Dendritic cell treated with granulocyte-macrophage colony-stimulating factor and Interleukin-4, amounts not matched to agents 40 ng/mL and 50 ng/mL, for 4 days (primary cell): ENCODE results near the gene ASCL3.

Experiments used
- H3K27ac Mint-ChIP-seq: one replicate; pipeline ENCODE4 v1.8.0; 2022; ENCODE audit warnings: mild to moderate bottlenecking, mixed read lengths
- H3K27me3 Mint-ChIP-seq: one replicate; pipeline ENCODE4 v1.8.0; 2022; ENCODE audit warnings: mild to moderate bottlenecking, mixed read lengths
- H3K36me3 Mint-ChIP-seq: one replicate; pipeline ENCODE4 v1.8.0; 2022; ENCODE audit warnings: low read depth, mixed read lengths
- H3K4me1 Mint-ChIP-seq: one replicate; pipeline ENCODE4 v1.8.0; 2022; ENCODE audit warnings: low read depth, mixed read lengths
- H3K4me3 Mint-ChIP-seq: one replicate; pipeline ENCODE4 v1.8.0; 2022; ENCODE audit warnings: mild to moderate bottlenecking, moderate library complexity, mixed read lengths
- H3K9me3 Mint-ChIP-seq: one replicate; pipeline ENCODE4 v1.8.0; 2022; ENCODE audit warnings: mixed read lengths
- intact Hi-C: fragments of 100-400 bp; cut with micrococcal nuclease; formaldehyde crosslinking; loops from one replicate; pipeline ENCODE4 v1.15.0; 2022

Gene ASCL3

GRCh38 chr11:8934742-8935488, 7.9 kb downstream of the ASCL3 start:
- H3K27ac Mint-ChIP-seq, result no peak overlapping the region
- no peaks in the 10 kb centered on the region for H3K27me3 Mint-ChIP-seq
- no peak overlapping the region for H3K4me3 Mint-ChIP-seq

DNA sequence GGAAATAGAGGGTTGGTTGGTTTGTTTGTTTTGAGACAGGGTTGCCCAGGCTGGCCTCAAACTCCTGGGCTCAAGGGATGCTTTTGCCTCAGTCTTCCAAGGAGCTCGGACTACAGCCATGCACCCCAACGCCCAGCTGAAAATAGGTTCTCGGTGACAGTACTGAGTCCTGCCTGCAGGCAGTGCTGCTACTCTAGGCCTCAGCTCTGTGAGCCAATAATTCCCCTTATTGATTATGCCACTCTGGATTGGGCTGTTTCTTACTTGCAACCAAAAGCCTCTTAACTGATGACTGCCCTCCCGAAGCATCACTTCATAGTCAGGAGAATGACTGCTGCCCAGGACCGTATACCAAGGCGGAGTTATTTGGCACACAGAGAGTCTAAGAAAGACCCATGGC, 8.9 kb downstream of the ASCL3 start:
- no peaks in the 10 kb centered on the region for H3K36me3 Mint-ChIP-seq
- H3K4me1 Mint-ChIP-seq, result no peaks in the 10 kb centered on the region
- intact Hi-C loops, result no loop called here
- no peaks in the 10 kb centered on the region for H3K9me3 Mint-ChIP-seq
- no peak overlapping the region for H3K27ac Mint-ChIP-seq
- no peaks in the 10 kb centered on the region for H3K27me3 Mint-ChIP-seq
- H3K4me3 Mint-ChIP-seq, result no peak overlapping the region

More at GRCh38 chr11:8934742-8935488, 7.9 kb downstream of the ASCL3 start:
- no peaks in the 10 kb centered on the region for H3K9me3 Mint-ChIP-seq
- H3K36me3 Mint-ChIP-seq, result no peaks in the 10 kb centered on the region
- H3K4me1 Mint-ChIP-seq, result no peaks in the 10 kb centered on the region
- intact Hi-C loops, result no loop called here

- H3K4me3 Mint-ChIP-seq, result no peak within 1 kb of the TSS
- no peaks in the 10 kb centered on the region for H3K4me1 Mint-ChIP-seq
- H3K27ac Mint-ChIP-seq, result no peak within 1 kb of the TSS
- intact Hi-C loops, result no loop called here
- no peaks in the 10 kb centered on the region for H3K27me3 Mint-ChIP-seq
- H3K36me3 Mint-ChIP-seq, result no peaks in the 10 kb centered on the region
- no peaks in the 10 kb centered on the region for H3K9me3 Mint-ChIP-seq
These were observed 10.1 kb downstream of the ASCL3 start, which contains the start of gene C11orf16 for GRCh38 chr11:8932564-8933180. Gene C11orf16, minus strand, starts transcription at chr11:8932947. Its CDS starts 639 bp downstream, at chr11:8932308.

- intact Hi-C loops, result no loop called here
- H3K4me3 Mint-ChIP-seq, result no peak overlapping the region
- no peaks in the 10 kb centered on the region for H3K36me3 Mint-ChIP-seq
- H3K27me3 Mint-ChIP-seq, result no peaks in the 10 kb centered on the region
- H3K27ac Mint-ChIP-seq, result no peak overlapping the region
- no peaks in the 10 kb centered on the region for H3K9me3 Mint-ChIP-seq
- no peaks in the 10 kb centered on the region for H3K4me1 Mint-ChIP-seq
These were observed 12.2 kb downstream of the ASCL3 start for GRCh38 chr11:8930456-8931175.

DNA sequence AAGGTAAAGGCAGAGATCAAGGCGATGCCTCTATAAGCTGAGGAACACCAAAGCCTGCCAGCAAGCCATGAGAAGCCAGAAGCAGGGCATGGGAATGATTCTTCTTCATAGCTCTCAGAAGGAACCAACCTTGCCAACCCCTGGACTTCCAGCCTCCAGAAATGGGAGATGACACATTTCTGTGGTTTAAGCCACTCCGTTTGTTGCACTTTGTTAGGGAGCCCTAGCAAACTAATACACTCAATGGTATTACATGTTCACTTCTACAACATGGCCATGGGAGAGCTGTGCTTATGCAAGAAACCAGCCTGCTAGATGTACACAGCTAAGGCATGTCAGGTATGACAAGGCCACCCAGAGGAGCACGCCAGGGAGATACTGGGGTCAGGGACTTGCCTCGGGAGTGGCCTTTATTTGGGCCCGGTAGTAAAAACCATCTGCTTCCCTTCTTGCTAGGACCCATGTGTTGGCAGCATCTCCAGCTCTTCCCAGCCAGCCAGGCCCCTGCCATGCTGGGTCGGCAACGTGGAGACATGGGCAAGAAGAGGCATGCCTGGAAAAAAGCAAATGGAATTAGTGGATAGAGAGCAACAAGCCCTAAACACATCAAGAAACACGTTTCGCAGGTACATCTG, 13.7 kb downstream of the ASCL3 start:
- H3K36me3 Mint-ChIP-seq, result peaks cover 6% of the 10 kb centered on the region
- intact Hi-C loops, result no loop called here
- H3K27me3 Mint-ChIP-seq, result no peaks in the 10 kb centered on the region
- no peaks in the 10 kb centered on the region for H3K4me1 Mint-ChIP-seq
- H3K27ac Mint-ChIP-seq, result no peak overlapping the region
- no peak overlapping the region for H3K4me3 Mint-ChIP-seq
- H3K9me3 Mint-ChIP-seq, result no peaks in the 10 kb centered on the region

- Mint-ChIP-seq H3K27me3 (no peaks in the 10 kb centered on the region), H3K36me3 (peaks cover 6% of the 10 kb centered on the region), H3K9me3 (no peaks in the 10 kb centered on the region), H3K27ac (no peak overlapping the region), H3K4me3 (no peak overlapping the region), H3K4me1 (no peaks in the 10 kb centered on the region)
- intact Hi-C loops, result no loop called here
These were observed 14.6 kb downstream of the ASCL3 start for GRCh38 chr11:8928205-8928604.

DNA sequence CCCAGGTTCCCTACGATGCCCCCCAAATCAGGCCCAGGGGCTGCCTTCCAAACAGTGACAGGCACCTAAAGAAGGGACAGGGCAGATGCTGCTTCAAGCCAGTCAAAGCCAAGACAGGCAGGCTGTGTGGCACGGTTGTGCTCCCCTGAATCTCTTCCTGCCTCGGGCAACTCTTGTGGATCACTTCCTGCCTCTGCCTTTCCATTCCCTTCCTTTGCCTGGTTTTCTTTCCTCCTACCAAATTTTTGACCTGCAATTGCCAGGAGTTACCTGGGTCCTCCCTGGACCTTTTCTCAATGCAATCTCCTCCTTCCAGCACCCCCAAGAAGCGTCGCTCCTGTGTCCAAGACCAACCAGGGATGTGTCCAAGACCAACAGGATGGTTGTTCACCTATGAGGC, 15.6 kb downstream of the ASCL3 start:
- Mint-ChIP-seq H3K27me3 (no peaks in the 10 kb centered on the region), H3K27ac (no peak overlapping the region), H3K4me1 (no peaks in the 10 kb centered on the region)

GRCh38 chr11:8926236-8926635, 16.6 kb downstream of the ASCL3 start:
- H3K4me3 Mint-ChIP-seq, result no peak overlapping the region
- H3K27me3 Mint-ChIP-seq, result no peaks in the 10 kb centered on the region
- no peaks in the 10 kb centered on the region for H3K4me1 Mint-ChIP-seq
- peaks cover 24% of the 10 kb centered on the region for H3K36me3 Mint-ChIP-seq
- intact Hi-C loops, result no loop called here
- no peaks in the 10 kb centered on the region for H3K9me3 Mint-ChIP-seq
- H3K27ac Mint-ChIP-seq, result no peak overlapping the region

More for the DNA sequence above, 15.6 kb downstream of the ASCL3 start:
- Mint-ChIP-seq H3K9me3 (no peaks in the 10 kb centered on the region), H3K36me3 (peaks cover 14% of the 10 kb centered on the region), H3K4me3 (no peak overlapping the region)
- intact Hi-C loops, result no loop called here

GRCh38 chr11:8925711-8926110, 17.1 kb downstream of the ASCL3 start:
- H3K9me3 Mint-ChIP-seq, result no peaks in the 10 kb centered on the region
- intact Hi-C loops, result no loop called here
- no peak overlapping the region for H3K4me3 Mint-ChIP-seq
- H3K27me3 Mint-ChIP-seq, result no peaks in the 10 kb centered on the region
- H3K36me3 Mint-ChIP-seq, result peaks cover 27% of the 10 kb centered on the region
- H3K4me1 Mint-ChIP-seq, result no peaks in the 10 kb centered on the region
- H3K27ac Mint-ChIP-seq, result no peak overlapping the region

DNA sequence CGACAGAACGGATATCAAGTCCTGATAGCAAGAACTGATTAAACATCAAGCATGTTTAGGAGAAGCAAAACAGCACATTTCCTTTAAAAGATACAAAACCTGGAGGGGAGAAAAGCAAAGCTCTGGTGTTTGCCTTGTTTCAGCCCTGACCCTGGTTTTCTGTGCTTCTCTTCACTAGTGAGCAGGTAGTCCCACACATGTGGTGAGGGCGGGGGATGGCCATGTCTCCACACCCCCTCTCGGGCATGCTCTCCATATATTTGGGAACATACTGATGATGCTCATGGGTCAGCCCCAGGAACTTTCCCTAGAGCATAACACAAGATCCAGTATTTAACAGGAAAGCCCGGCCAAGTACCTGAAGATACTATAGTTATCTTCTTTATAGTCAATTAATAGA, 20.1 kb downstream of the ASCL3 start:
- intact Hi-C loops, result no loop called here
- Mint-ChIP-seq H3K4me3 (no peak overlapping the region), H3K36me3 (peaks cover 57% of the 10 kb centered on the region), H3K27ac (no peak overlapping the region), H3K9me3 (no peaks in the 10 kb centered on the region), H3K27me3 (no peaks in the 10 kb centered on the region), H3K4me1 (no peaks in the 10 kb centered on the region)

DNA sequence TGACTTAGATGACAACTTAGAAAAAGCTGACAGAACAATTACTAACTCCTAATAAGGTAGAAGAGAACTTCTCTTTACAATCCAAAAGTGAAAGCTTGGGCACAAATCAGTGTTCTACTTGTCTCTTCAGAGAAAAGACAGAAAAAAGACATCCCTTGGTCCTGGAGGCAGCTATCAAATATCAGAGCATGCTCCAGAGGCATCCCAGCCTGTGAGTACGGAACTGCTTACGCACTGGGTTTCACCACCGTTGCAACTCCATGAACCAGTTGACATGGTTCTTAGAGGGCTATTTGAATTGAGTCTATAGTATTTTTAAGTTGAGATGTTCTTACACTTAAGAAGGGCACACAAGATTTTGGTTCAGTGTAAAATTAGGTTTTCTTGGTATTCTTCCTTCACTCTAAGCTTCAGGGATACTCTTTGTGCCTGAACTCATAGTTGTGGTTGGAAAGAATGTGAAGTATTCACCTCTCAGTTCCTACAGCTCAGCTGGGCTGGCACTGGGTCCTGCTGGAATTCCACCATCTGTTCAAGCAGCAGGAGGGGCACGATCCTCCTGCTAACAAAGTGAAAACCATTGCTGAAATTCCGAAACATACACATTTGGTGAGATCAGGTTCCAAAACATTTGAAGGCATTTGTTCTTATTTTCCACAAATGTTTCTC, 25.5 kb downstream of the ASCL3 start:
- intact Hi-C loops, result no loop called here
- H3K36me3 Mint-ChIP-seq, result peaks cover 68% of the 10 kb centered on the region
- H3K27me3 Mint-ChIP-seq, result no peaks in the 10 kb centered on the region
- no peak overlapping the region for H3K27ac Mint-ChIP-seq
- no peak overlapping the region for H3K4me3 Mint-ChIP-seq
- H3K4me1 Mint-ChIP-seq, result peaks cover 19% of the 10 kb centered on the region
- no peaks in the 10 kb centered on the region for H3K9me3 Mint-ChIP-seq

DNA sequence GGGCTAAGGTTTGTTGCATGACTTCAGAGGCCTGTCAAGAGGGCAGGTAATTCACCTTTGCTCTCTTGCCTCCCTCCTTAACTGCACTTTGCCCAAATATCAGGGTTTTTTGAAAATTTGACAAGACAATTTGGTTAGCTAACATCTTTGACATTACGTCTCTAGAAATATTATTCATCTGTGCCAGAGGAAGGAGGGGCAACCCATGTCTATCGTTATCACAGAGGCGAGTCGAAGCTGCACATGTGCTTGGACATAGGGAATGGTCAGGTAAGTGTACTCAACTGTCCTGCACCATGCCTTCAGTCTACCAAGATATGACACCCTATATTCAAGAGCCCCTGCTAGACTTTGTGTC, 28.2 kb downstream of the ASCL3 start:
- H3K9me3 Mint-ChIP-seq, result no peaks in the 10 kb centered on the region
- H3K36me3 Mint-ChIP-seq, result peaks cover 52% of the 10 kb centered on the region
- peak overlapping the region; percentile 76 for H3K27ac Mint-ChIP-seq
- no peak overlapping the region for H3K4me3 Mint-ChIP-seq
- peaks cover 28% of the 10 kb centered on the region for H3K4me1 Mint-ChIP-seq
- intact Hi-C loops, result loop anchor here (2.0 to 5.0 kb wide), 2 partner anchors 48 to 222 kb away; partner anchors contain the start of gene TMEM9B
- H3K27me3 Mint-ChIP-seq, result peaks cover 7% of the 10 kb centered on the region

DNA sequence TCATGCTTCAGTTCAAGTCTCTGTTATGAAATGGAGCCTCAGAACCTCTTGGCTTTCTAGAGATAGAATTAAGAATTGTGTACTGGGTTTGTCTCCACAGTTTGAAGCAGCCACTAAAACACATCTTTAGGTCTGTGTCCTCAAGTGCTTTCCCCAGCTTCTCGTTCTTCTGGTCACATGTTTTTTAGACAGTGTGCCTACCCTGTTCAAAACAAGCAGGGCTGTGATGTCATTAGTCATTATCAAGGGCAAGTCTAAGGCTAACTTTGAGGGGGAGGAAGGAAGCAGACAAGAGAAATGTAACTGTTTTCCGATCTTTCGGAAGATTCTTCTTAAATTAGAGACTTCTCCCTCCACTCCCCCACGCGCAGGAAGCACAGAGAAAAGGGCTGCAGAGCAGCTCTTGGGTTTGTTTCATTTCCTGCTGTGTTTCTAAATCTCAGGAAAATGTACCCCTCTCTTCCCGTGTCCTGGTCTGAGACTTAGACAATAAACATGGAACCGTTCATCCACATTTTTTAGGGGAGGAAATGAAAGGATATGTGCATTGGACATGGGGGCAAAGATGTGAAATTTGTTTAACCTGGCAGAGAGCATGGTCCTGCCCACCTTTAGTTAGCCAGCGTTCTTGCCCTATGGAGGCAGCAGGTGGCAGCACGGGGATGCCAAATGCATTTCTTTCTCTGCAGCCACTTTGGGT, 28.7 kb downstream of the ASCL3 start:
- intact Hi-C loops, result loop anchor here (2.0 to 5.0 kb wide), 2 partner anchors 48 to 223 kb away; partner anchors contain the start of gene TMEM9B
- H3K4me1 Mint-ChIP-seq, result peaks cover 34% of the 10 kb centered on the region
- H3K9me3 Mint-ChIP-seq, result no peaks in the 10 kb centered on the region
- peaks cover 46% of the 10 kb centered on the region for H3K36me3 Mint-ChIP-seq
- peak overlapping the region; percentile 76 for H3K27ac Mint-ChIP-seq
- peak overlapping the region; percentile 45 for H3K4me3 Mint-ChIP-seq
- H3K27me3 Mint-ChIP-seq, result peaks cover 9% of the 10 kb centered on the region
